Activated naive CD4-positive, alpha-beta T cell treated with anti-CD3 and anti-CD28 coated beads, Interleukin-2, amount 10 ng/mL, durations not matched to agents 7 days and 5 days (primary cell): Measurements from ENCODE around the gene ATP13A1.
"Not testable (repeated sequence)": the region's sequence is repeated elsewhere in the genome, so short reads cannot be mapped to it uniquely, and the experiment has no call there.

ENCODE experiments used
- CTCF ChIA-PET: fragments of 350-600 bp; sonication (Branson Sonifier 250); formaldehyde crosslinking; loops from one replicate; lab custom pipeline; 2021; ENCODE audit warnings: antibody characterized with exemption; lab: Charles Lee
- DNase-seq: peaks from one replicate; pipeline ENCODE4 v3.0.0-alpha.2; 2020
- H3K27ac Mint-ChIP-seq: one replicate; pipeline ENCODE4 v1.8.0; 2021; ENCODE audit warnings: mild to moderate bottlenecking, moderate library complexity, mixed read lengths
- H3K27me3 Mint-ChIP-seq: one replicate; pipeline ENCODE4 v1.8.0; 2021; ENCODE audit warnings: mild to moderate bottlenecking, mixed read lengths
- H3K36me3 Mint-ChIP-seq: one replicate; pipeline ENCODE4 v1.8.0; 2021; ENCODE audit warnings: mixed read lengths
- H3K4me1 Mint-ChIP-seq: one replicate; pipeline ENCODE4 v1.8.0; 2021; ENCODE audit warnings: mixed read lengths
- H3K4me3 Mint-ChIP-seq: one replicate; pipeline ENCODE4 v1.8.0; 2021; ENCODE audit warnings: mild to moderate bottlenecking, moderate library complexity, mixed read lengths
- H3K9me3 Mint-ChIP-seq: one replicate; pipeline ENCODE4 v1.8.0; 2021; ENCODE audit warnings: mixed read lengths

The ATP13A1 gene

GRCh38 chr19:19679176-19680073 is 15.9 kb upstream of the ATP13A1 start:
- CTCF ChIA-PET = no interaction called here
- Mint-ChIP-seq H3K27ac (peak overlapping the region; percentile 76), H3K9me3 (peaks cover 67% of the 10 kb centered on the region), H3K4me1 (peaks cover 6% of the 10 kb centered on the region), H3K27me3 (no peaks in the 10 kb centered on the region), H3K36me3 (peaks cover 93% of the 10 kb centered on the region), H3K4me3 (no peak overlapping the region)
- DNase-seq = no peak

GRCh38 chr19:19677579-19677978 is 14.1 kb upstream of the ATP13A1 start:
- no peak for DNase-seq

GRCh38 chr19:19674315-19674714 is 10.8 kb upstream of the ATP13A1 start:
- H3K9me3 Mint-ChIP-seq = peaks cover 64% of the 10 kb centered on the region
- peaks cover 92% of the 10 kb centered on the region for H3K36me3 Mint-ChIP-seq
- no peak overlapping the region for H3K4me3 Mint-ChIP-seq
- H3K4me1 Mint-ChIP-seq = peaks cover 28% of the 10 kb centered on the region
- no peaks in the 10 kb centered on the region for H3K27me3 Mint-ChIP-seq
- no peak for DNase-seq
- peak overlapping the region; percentile 81 for H3K27ac Mint-ChIP-seq
- CTCF ChIA-PET = no interaction called here

More at GRCh38 chr19:19677579-19677978, 14.1 kb upstream of the ATP13A1 start:
- H3K36me3 Mint-ChIP-seq = peaks cover 91% of the 10 kb centered on the region
- H3K4me1 Mint-ChIP-seq = peaks cover 11% of the 10 kb centered on the region
- no peaks in the 10 kb centered on the region for H3K27me3 Mint-ChIP-seq
- H3K9me3 Mint-ChIP-seq = peaks cover 61% of the 10 kb centered on the region
- peak overlapping the region; percentile 76 for H3K27ac Mint-ChIP-seq
- CTCF ChIA-PET = no interaction called here
- H3K4me3 Mint-ChIP-seq = peak overlapping the region; percentile 3

- H3K36me3 Mint-ChIP-seq = peaks cover 81% of the 10 kb centered on the region
- H3K4me1 Mint-ChIP-seq = peaks cover 33% of the 10 kb centered on the region
- peaks cover 50% of the 10 kb centered on the region for H3K9me3 Mint-ChIP-seq
- DNase-seq = no peak
- H3K4me3 Mint-ChIP-seq = no peak overlapping the region
- peak overlapping the region; percentile 42 for H3K27ac Mint-ChIP-seq
- CTCF ChIA-PET = no interaction called here
- H3K27me3 Mint-ChIP-seq = no peaks in the 10 kb centered on the region
Observed at GRCh38 chr19:19672816-19673215, 9.3 kb upstream of the ATP13A1 start.

- H3K36me3 Mint-ChIP-seq = peaks cover 62% of the 10 kb centered on the region
- H3K27me3 Mint-ChIP-seq = no peaks in the 10 kb centered on the region
- peak overlapping the region; percentile 72 for H3K4me3 Mint-ChIP-seq
- CTCF ChIA-PET = interaction anchor here (1.1 kb wide), 1 partner anchor 154 kb away, joined by 3 read pairs; the partner anchor contains the start of gene NDUFA13
- no peak for DNase-seq
- peaks cover 33% of the 10 kb centered on the region for H3K9me3 Mint-ChIP-seq
- peaks cover 39% of the 10 kb centered on the region for H3K4me1 Mint-ChIP-seq
- peak overlapping the region; percentile 97 for H3K27ac Mint-ChIP-seq
Observed at GRCh38 chr19:19670070-19670551, 6.6 kb upstream of the ATP13A1 start.

GRCh38 chr19:19668230-19669012 is 4.9 kb upstream of the ATP13A1 start, which contains the start of gene ZNF101:
TSS of gene ZNF101 (plus strand) at chr19:19668839. CDS start at chr19:19668964, 125 bp downstream.
- DNase-seq = peak; percentile 97
- Mint-ChIP-seq H3K27me3 (no peaks in the 10 kb centered on the region), H3K36me3 (peaks cover 54% of the 10 kb centered on the region), H3K9me3 (peaks cover 26% of the 10 kb centered on the region), H3K4me1 (peaks cover 38% of the 10 kb centered on the region), H3K4me3 (peak within 1 kb of the TSS; percentile 72), H3K27ac (peak within 1 kb of the TSS; percentile 97)
- CTCF ChIA-PET = interaction anchor here (1.3 kb wide), 1 partner anchor 25 kb away, joined by 5 read pairs; the partner anchor contains the start of gene GMIP

- H3K4me3 Mint-ChIP-seq, H3K27me3 Mint-ChIP-seq, H3K9me3 Mint-ChIP-seq, CTCF ChIA-PET: not testable (repeated sequence)
- H3K4me1 Mint-ChIP-seq = peaks cover 48% of the 10 kb centered on the region
- DNase-seq = peak; percentile 7
- H3K36me3 Mint-ChIP-seq = peaks cover 49% of the 10 kb centered on the region
- peak overlapping the region; percentile 75 for H3K27ac Mint-ChIP-seq
Observed at GRCh38 chr19:19665420-19665948, 2.0 kb upstream of the ATP13A1 start.

- peaks cover 39% of the 10 kb centered on the region for H3K4me1 Mint-ChIP-seq
- DNase-seq = no peak
- peaks cover 48% of the 10 kb centered on the region for H3K36me3 Mint-ChIP-seq
- H3K9me3 Mint-ChIP-seq = peaks cover 2% of the 10 kb centered on the region
- CTCF ChIA-PET = interaction anchor here (1.2 kb wide), 1 partner anchor 130 kb away, joined by 4 read pairs; no protein-coding TSS in a partner anchor
- no peaks in the 10 kb centered on the region for H3K27me3 Mint-ChIP-seq
- peak overlapping the region; percentile 84 for H3K27ac Mint-ChIP-seq
- H3K4me3 Mint-ChIP-seq = peak overlapping the region; percentile 87
Observed at GRCh38 chr19:19662871-19663255, 613 bp downstream of the ATP13A1 start.

- Mint-ChIP-seq H3K4me1 (peaks cover 34% of the 10 kb centered on the region), H3K27ac (peak overlapping the region; percentile 84), H3K27me3 (no peaks in the 10 kb centered on the region), H3K9me3 (peaks cover 2% of the 10 kb centered on the region), H3K36me3 (peaks cover 48% of the 10 kb centered on the region), H3K4me3 (peak overlapping the region; percentile 87)
- CTCF ChIA-PET = interaction anchor here (1.2 to 1.9 kb wide), 2 partner anchors 18 to 130 kb away, joined by 4 to 7 read pairs; partner anchors contain the start of gene GMIP
- no peak for DNase-seq
Observed at GRCh38 chr19:19662344-19662743, 1.1 kb downstream of the ATP13A1 start.

GRCh38 chr19:19661675-19662251 is 1.7 kb downstream of the ATP13A1 start:
- Mint-ChIP-seq H3K27ac (peak overlapping the region; percentile 84), H3K4me3 (peak overlapping the region; percentile 87), H3K27me3 (no peaks in the 10 kb centered on the region), H3K4me1 (peaks cover 29% of the 10 kb centered on the region), H3K9me3 (no peaks in the 10 kb centered on the region), H3K36me3 (peaks cover 48% of the 10 kb centered on the region)
- CTCF ChIA-PET = interaction anchor here (1.2 to 1.9 kb wide), 2 partner anchors 18 to 129 kb away, joined by 4 to 7 read pairs; partner anchors contain the start of gene GMIP
- DNase-seq = peak; percentile 52

GRCh38 chr19:19661141-19661674 is 2.3 kb downstream of the ATP13A1 start:
- peaks cover 27% of the 10 kb centered on the region for H3K4me1 Mint-ChIP-seq
- DNase-seq = no peak
- H3K27ac Mint-ChIP-seq = peak overlapping the region; percentile 84
- no peaks in the 10 kb centered on the region for H3K9me3 Mint-ChIP-seq
- CTCF ChIA-PET = interaction anchor here (1.9 kb wide), 1 partner anchor 17 kb away, joined by 7 read pairs; the partner anchor contains the start of gene GMIP
- peak overlapping the region; percentile 87 for H3K4me3 Mint-ChIP-seq
- H3K27me3 Mint-ChIP-seq = no peaks in the 10 kb centered on the region
- H3K36me3 Mint-ChIP-seq = peaks cover 52% of the 10 kb centered on the region

GRCh38 chr19:19659646-19660245 is 3.7 kb downstream of the ATP13A1 start:
- H3K9me3 Mint-ChIP-seq = no peaks in the 10 kb centered on the region
- DNase-seq = no peak
- H3K4me1 Mint-ChIP-seq = peaks cover 27% of the 10 kb centered on the region
- no peak overlapping the region for H3K27ac Mint-ChIP-seq
- CTCF ChIA-PET = interaction anchor here (1.1 kb wide), 1 partner anchor 15 kb away, joined by 4 read pairs; no protein-coding TSS in a partner anchor
- no peak overlapping the region for H3K4me3 Mint-ChIP-seq
- H3K36me3 Mint-ChIP-seq = peaks cover 62% of the 10 kb centered on the region
- no peaks in the 10 kb centered on the region for H3K27me3 Mint-ChIP-seq

- Mint-ChIP-seq H3K27ac (no peak overlapping the region), H3K4me1 (peaks cover 18% of the 10 kb centered on the region), H3K36me3 (peaks cover 66% of the 10 kb centered on the region), H3K27me3 (no peaks in the 10 kb centered on the region), H3K9me3 (no peaks in the 10 kb centered on the region), H3K4me3 (no peak overlapping the region)
- CTCF ChIA-PET = no interaction called here
- DNase-seq = no peak
Observed at GRCh38 chr19:19657397-19657783, 6.1 kb downstream of the ATP13A1 start.
